HG03103 (cell line): Measurements from ENCODE around the gene ITIH5.

Experiments
- ATAC-seq: cut with Tn5 transposase; IDR thresholded peaks from one replicate; pipeline ENCODE4 v1.9.1; 2021; ENCODE audit warnings: low read depth; ENCODE audit not compliant: unreplicated experiment

ITIH5 gene

GRCh38 chr10:7526017-7526400 lies 140.8 kb downstream of the ITIH5 start:
- ATAC-seq: no peak

- ATAC-seq: peak; percentile 77
These were observed 141.3 kb downstream of the ITIH5 start for GRCh38 chr10:7525314-7526016.

GRCh38 chr10:7523656-7524055 lies 143.1 kb downstream of the ITIH5 start:
- no peak for ATAC-seq

GRCh38 chr10:7520507-7521485 lies 146.0 kb downstream of the ITIH5 start:
- ATAC-seq: peak; percentile 62

- no peak for ATAC-seq
These were observed 147.4 kb downstream of the ITIH5 start for GRCh38 chr10:7519351-7519750.

- ATAC-seq: no peak
These were observed 148.1 kb downstream of the ITIH5 start for GRCh38 chr10:7518693-7519092.

- no peak for ATAC-seq
These were observed 151.3 kb downstream of the ITIH5 start for GRCh38 chr10:7515439-7515838.

- ATAC-seq: no peak
These were observed 152.8 kb downstream of the ITIH5 start for GRCh38 chr10:7513936-7514335.

- no peak for ATAC-seq
These were observed 153.3 kb downstream of the ITIH5 start for GRCh38 chr10:7513455-7513854.

- no peak for ATAC-seq
These were observed 154.3 kb downstream of the ITIH5 start for GRCh38 chr10:7512487-7512886.

- ATAC-seq: no peak
These were observed 155.2 kb downstream of the ITIH5 start for GRCh38 chr10:7511612-7512011.
